Endothelial cell (in vitro differentiated cells): ENCODE data around the gene TUBB2B. TPM values are rescaled to one million over a fixed set of nuclear protein-coding genes. Genes with fewer than 3 reads are reported as not detected.

Source experiments
- DNase-seq: peaks from one replicate; pipeline ENCODE4 v3.0.0; 2021; ENCODE audit warnings: low spot score
- H3K27ac Mint-ChIP-seq: one replicate; pipeline ENCODE4 v1.8.0; 2021; ENCODE audit warnings: mixed read lengths, inconsistent platforms; ENCODE audit not compliant: unreplicated experiment
- H3K27me3 Mint-ChIP-seq: one replicate; pipeline ENCODE4 v1.8.0; 2021; ENCODE audit warnings: mild to moderate bottlenecking, moderate library complexity, mixed read lengths, inconsistent platforms; ENCODE audit not compliant: unreplicated experiment
- H3K36me3 Mint-ChIP-seq: one replicate; pipeline ENCODE4 v1.8.0; 2021; ENCODE audit warnings: mild to moderate bottlenecking, low read depth, mixed read lengths, inconsistent platforms; ENCODE audit not compliant: unreplicated experiment
- H3K4me1 Mint-ChIP-seq: one replicate; pipeline ENCODE4 v1.8.0; 2021; ENCODE audit warnings: mild to moderate bottlenecking, mixed read lengths, inconsistent platforms; ENCODE audit not compliant: unreplicated experiment
- H3K4me3 Mint-ChIP-seq: one replicate; pipeline ENCODE4 v1.8.0; 2021; ENCODE audit warnings: mild to moderate bottlenecking, mixed read lengths, inconsistent platforms; ENCODE audit not compliant: unreplicated experiment
- H3K9me3 Mint-ChIP-seq: one replicate; pipeline ENCODE4 v1.8.0; 2021; ENCODE audit warnings: mixed read lengths, inconsistent platforms; ENCODE audit not compliant: unreplicated experiment
- total RNA-seq: library from RNA; stranded (reverse); fragmentation: NEBNext Ultra II Directional; extraction: Animal tissue kit (Norgen Biotek cat#: 25700); gene quantifications from one replicate; pipeline ENCODE4 v1.2.1, GENCODE V29; 2021; ENCODE audit not compliant: unreplicated experiment
- TF ChIP-seq, protein P1 (sequence below): fragments of 200-600 bp; sonication (generic); IDR thresholded peaks from one replicate; pipeline ENCODE4 v1.5.0; 2021; ENCODE audit warnings: antibody characterized with exemption; ENCODE audit not compliant: unreplicated experiment

Gene TUBB2B
- total RNA-seq, 1 donor from 2014 or later = 93.2 TPM

DNA sequence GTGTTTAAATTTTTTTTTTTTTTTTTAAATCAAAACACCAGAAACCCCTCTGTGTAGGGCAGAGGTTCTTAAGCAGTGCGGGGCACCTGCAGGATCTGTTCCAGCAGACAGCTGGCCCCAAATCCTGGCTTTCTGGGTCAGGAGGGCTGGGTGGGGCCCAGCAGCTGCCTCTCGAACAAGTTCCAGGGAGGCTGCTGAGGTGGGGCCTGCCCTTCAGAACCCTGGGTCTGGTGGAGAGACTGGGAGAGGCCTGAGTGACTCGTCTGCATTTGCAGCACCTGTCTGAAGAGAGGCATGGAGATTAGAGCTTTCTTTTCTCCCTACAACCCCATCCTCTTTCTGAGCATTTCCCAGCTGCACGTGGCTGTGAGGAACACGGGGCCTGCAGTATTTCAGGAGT lies 39.7 kb upstream of the TUBB2B start:
- H3K9me3 Mint-ChIP-seq = no peaks in the 10 kb centered on the region
- H3K4me1 Mint-ChIP-seq = no peaks in the 10 kb centered on the region
- H3K4me3 Mint-ChIP-seq = no peak overlapping the region
- TF ChIP-seq, protein P1, sequence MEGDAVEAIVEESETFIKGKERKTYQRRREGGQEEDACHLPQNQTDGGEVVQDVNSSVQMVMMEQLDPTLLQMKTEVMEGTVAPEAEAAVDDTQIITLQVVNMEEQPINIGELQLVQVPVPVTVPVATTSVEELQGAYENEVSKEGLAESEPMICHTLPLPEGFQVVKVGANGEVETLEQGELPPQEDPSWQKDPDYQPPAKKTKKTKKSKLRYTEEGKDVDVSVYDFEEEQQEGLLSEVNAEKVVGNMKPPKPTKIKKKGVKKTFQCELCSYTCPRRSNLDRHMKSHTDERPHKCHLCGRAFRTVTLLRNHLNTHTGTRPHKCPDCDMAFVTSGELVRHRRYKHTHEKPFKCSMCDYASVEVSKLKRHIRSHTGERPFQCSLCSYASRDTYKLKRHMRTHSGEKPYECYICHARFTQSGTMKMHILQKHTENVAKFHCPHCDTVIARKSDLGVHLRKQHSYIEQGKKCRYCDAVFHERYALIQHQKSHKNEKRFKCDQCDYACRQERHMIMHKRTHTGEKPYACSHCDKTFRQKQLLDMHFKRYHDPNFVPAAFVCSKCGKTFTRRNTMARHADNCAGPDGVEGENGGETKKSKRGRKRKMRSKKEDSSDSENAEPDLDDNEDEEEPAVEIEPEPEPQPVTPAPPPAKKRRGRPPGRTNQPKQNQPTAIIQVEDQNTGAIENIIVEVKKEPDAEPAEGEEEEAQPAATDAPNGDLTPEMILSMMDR = no peak
- peaks cover 12% of the 10 kb centered on the region for H3K27me3 Mint-ChIP-seq
- peaks cover 29% of the 10 kb centered on the region for H3K36me3 Mint-ChIP-seq
- H3K27ac Mint-ChIP-seq = no peak overlapping the region
- no peak for DNase-seq

DNA sequence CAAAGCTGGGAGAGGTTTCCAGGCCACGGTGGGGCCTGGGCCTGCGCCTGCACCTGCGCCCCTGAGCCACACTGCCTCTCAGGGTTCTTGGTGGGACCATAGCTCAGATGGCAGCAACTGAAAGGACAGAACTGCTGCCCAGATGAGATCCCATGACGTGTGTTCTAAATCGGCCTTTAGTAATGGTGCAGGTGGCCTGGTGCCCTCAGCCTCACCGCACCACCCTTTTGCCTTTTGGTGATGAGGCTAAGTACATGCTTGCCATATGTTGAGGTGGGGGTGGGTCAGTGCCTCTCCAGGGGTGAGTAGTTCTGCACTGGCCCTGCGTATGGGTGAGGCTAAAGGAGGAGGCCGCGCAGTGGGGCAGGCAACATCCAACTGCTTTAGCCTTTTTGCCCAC lies 38.7 kb upstream of the TUBB2B start:
- Mint-ChIP-seq H3K4me1 (peaks cover 2% of the 10 kb centered on the region), H3K36me3 (peaks cover 21% of the 10 kb centered on the region), H3K4me3 (no peak overlapping the region), H3K27ac (no peak overlapping the region), H3K27me3 (peaks cover 7% of the 10 kb centered on the region), H3K9me3 (no peaks in the 10 kb centered on the region)
- TF ChIP-seq, protein P1 = no peak
- no peak for DNase-seq

DNA sequence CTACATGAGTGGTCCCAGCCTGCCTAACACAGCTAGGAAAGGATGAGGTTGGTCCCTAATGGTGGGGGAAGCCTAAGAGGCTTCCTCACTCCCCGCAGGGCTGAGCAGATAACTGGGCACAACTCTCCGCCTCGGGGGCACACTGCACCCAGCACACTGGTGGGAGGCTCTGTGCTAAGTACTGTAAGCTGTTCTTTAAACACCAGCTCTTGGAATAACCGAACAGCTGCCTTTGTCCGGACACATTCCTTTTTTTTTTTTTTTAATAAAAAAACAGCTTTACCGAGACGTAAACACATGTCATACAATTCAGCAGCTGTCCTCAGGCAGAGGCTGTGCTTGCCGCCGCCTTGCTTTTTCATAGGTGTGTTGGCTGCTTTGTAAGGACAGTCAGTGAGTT lies 38.2 kb upstream of the TUBB2B start:
- H3K4me3 Mint-ChIP-seq = no peak overlapping the region
- H3K9me3 Mint-ChIP-seq = no peaks in the 10 kb centered on the region
- no peak for DNase-seq
- H3K27me3 Mint-ChIP-seq = peaks cover 4% of the 10 kb centered on the region
- peaks cover 16% of the 10 kb centered on the region for H3K36me3 Mint-ChIP-seq
- peaks cover 7% of the 10 kb centered on the region for H3K4me1 Mint-ChIP-seq
- no peak overlapping the region for H3K27ac Mint-ChIP-seq
- TF ChIP-seq, protein P1 = no peak

DNA sequence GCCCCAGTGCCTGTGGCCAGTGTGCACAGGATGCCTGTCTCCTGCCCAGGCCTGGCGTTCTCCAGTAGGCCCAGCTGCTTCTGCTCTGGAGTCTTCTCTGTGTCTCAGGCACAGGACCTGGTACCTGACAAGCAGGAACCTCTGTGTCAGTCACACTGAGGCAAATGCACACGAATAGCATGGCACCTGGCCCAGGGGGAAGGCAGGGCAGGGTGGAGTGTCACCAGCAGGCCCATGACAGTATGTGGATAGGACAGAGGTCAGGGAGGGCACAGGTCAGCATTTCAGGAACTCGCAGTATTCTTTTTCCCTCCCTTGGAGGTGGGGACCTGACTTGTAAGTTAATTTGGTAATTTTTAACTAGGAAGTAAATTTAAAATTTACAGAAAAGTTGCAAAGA lies 36.9 kb upstream of the TUBB2B start:
- no peak overlapping the region for H3K4me3 Mint-ChIP-seq
- peaks cover 11% of the 10 kb centered on the region for H3K27me3 Mint-ChIP-seq
- H3K4me1 Mint-ChIP-seq = peaks cover 18% of the 10 kb centered on the region
- H3K27ac Mint-ChIP-seq = no peak overlapping the region
- no peak for DNase-seq
- no peaks in the 10 kb centered on the region for H3K9me3 Mint-ChIP-seq
- TF ChIP-seq, protein P1 = no peak
- peaks cover 10% of the 10 kb centered on the region for H3K36me3 Mint-ChIP-seq

DNA sequence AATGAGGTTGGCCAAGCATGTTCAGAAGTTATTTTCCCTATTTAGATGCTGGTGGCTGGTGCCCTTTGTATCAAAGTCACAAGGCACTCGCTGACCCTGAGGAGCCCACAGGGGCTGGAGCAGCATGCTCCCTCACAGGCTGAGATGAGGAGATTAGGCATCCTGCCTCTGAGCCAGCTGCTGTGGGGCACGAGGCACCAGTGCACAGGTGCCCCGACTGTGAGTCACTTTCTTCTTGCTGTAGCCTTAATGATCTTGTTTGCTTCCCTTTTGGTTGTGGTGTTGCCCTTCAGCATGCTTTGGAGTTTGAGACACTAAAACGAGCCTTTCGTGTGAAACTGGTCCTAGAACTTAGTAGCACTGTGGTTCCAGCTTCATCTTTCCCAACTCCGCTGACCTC lies 35.6 kb upstream of the TUBB2B start:
- Mint-ChIP-seq H3K27ac (no peak overlapping the region), H3K4me3 (no peak overlapping the region)

More for the DNA sequence above, 35.6 kb upstream of the TUBB2B start:
- H3K36me3 Mint-ChIP-seq = peaks cover 6% of the 10 kb centered on the region
- peaks cover 19% of the 10 kb centered on the region for H3K4me1 Mint-ChIP-seq
- H3K27me3 Mint-ChIP-seq = peaks cover 13% of the 10 kb centered on the region
- TF ChIP-seq, protein P1 = no peak
- H3K9me3 Mint-ChIP-seq = no peaks in the 10 kb centered on the region
- DNase-seq = no peak
